K562 (cell line): ENCODE data around the gene CGNL1. TPM values are rescaled to one million over a fixed set of nuclear protein-coding genes. Genes with fewer than 3 reads are reported as not detected.

ENCODE experiments used
- ATAC-seq: fragments of 200-7000 bp; cut with Tn5 transposase; 3 replicates; pipeline ENCODE4 v1.9.1; 2020; ENCODE audit warnings: moderate library complexity
- BruUV-seq: library from RNA; stranded (reverse); fragments of 400-500 nt; replicated peaks from 2 replicates; lab custom pipeline; 2021; lab: Mats Ljungman, UMichigan
- CTCF ChIA-PET: fragments of 300-600 bp; formaldehyde crosslinking; extraction: SDS; loops from one replicate; lab custom pipeline; 2021; ENCODE audit warnings: low intra/inter-chr PET ratio; lab: Yijun Ruan, JAX
- POLR2A ChIA-PET: fragments of 300-600, 350-650 bp; sonication (Branson Sonifier 250); formaldehyde crosslinking; extraction: SDS; loops from one replicate; lab custom pipeline; 2021; ENCODE audit warnings: antibody characterized with exemption, inconsistent platforms; lab: Yijun Ruan, JAX
- DNase-seq, 4 experiments: peaks; one replicate each; pipeline versions ENCODE4 v3.0.0 to v3.0.0-alpha.2; 2011 to 2018; ENCODE audit warnings: low spot score in 3 of 4, mixed read lengths in 3 of 4; ENCODE audit errors: extremely low read depth in 1 of 4
- FAIRE-seq: peaks from 2 replicates; lab custom pipeline; 2011; peaks lifted over from hg19 to GRCh38; lab: Jason Lieb, UNC
- H2AFZ ChIP-seq: 2 replicates; pipeline ENCODE4 v1.6.0; 2011; ENCODE audit warnings: low read depth, low read length, control low read depth, inconsistent platforms
- H3K27ac ChIP-seq: fragments of 200-600 bp; 3 replicates; pipeline ENCODE4 v1.8.0; 2011; ENCODE audit warnings: low read depth, mild to moderate bottlenecking, control low read depth, inconsistent platforms, low read length, moderate library complexity, mixed read lengths; ENCODE audit errors: extremely low read depth
- H3K27me3 ChIP-seq, 2 experiments: fragments of 300-600 bp in 1 of 2; 2 replicates in 1 of 2; 3 replicates in 1 of 2; pipeline versions ENCODE4 v1.6.0 to v1.8.0; 2011; ENCODE audit warnings: inconsistent platforms in 2 of 2, low read length in 2 of 2, mild to moderate bottlenecking in 1 of 2, mixed read lengths in 1 of 2, moderate library complexity in 1 of 2; ENCODE audit not compliant: control insufficient read depth in 2 of 2, insufficient read depth in 2 of 2
- H3K36me3 ChIP-seq: fragments of 300-600 bp; 3 replicates; pipeline ENCODE4 v1.8.0; 2011; ENCODE audit warnings: mild to moderate bottlenecking, low read length, inconsistent platforms; ENCODE audit not compliant: control insufficient read depth, insufficient read depth
- H3K4me1 ChIP-seq, 2 experiments: fragments of 200-600 bp in 1 of 2; replicated peaks in 1 of 2; 2 replicates in 1 of 2; 3 replicates in 1 of 2; pipeline versions ENCODE4 v1.5.1 to v1.8.0; 2011; ENCODE audit warnings: inconsistent platforms in 2 of 2, low read length in 2 of 2, mild to moderate bottlenecking in 1 of 2, mixed read lengths in 1 of 2, moderate library complexity in 1 of 2; ENCODE audit not compliant: control insufficient read depth in 2 of 2, insufficient read depth in 2 of 2
- H3K4me2 ChIP-seq: 2 replicates; pipeline ENCODE4 v1.6.1; 2011; ENCODE audit warnings: low read length, control low read depth, inconsistent platforms, mixed read lengths; ENCODE audit not compliant: insufficient read depth
- H3K4me3 ChIP-seq: fragments of 200-600 bp; sonication (generic), shearing (Covaris generic); 2 replicates; pipeline ENCODE4 v1.5.1; 2016; ENCODE audit warnings: control low read depth, inconsistent platforms
- H3K79me2 ChIP-seq: fragments of 200-600 bp; 3 replicates; pipeline ENCODE4 v1.8.0; 2011; ENCODE audit warnings: low read length, inconsistent platforms; ENCODE audit not compliant: control insufficient read depth, insufficient read depth
- H3K9ac ChIP-seq, 2 experiments: 2 replicates each; pipeline versions ENCODE4 v1.6.0 to v1.6.1; 2011; ENCODE audit warnings: low read depth in 2 of 2, low read length in 2 of 2, control low read depth in 1 of 2, inconsistent platforms in 1 of 2, mild to moderate bottlenecking in 1 of 2, mixed read lengths in 1 of 2; ENCODE audit not compliant: insufficient read depth in 1 of 2
- H3K9me1 ChIP-seq: one replicate; pipeline ENCODE4 v1.6.0; 2011; ENCODE audit warnings: inconsistent platforms, mild to moderate bottlenecking, low read length, moderate library complexity; ENCODE audit not compliant: control insufficient read depth, insufficient read depth
- H3K9me3 ChIP-seq: replicated peaks from 2 replicates; pipeline ENCODE4 v1.5.1; 2011; ENCODE audit warnings: low read depth, low read length, inconsistent platforms; ENCODE audit not compliant: control insufficient read depth, insufficient read depth
- H4K20me1 ChIP-seq: replicated peaks from 2 replicates; pipeline ENCODE4 v1.6.1; 2011; ENCODE audit warnings: low read length, inconsistent platforms, mixed read lengths; ENCODE audit not compliant: control insufficient read depth, insufficient read depth
- CHD1 ChIP-seq: fragments of 200-600 bp; sonication (generic); IDR thresholded peaks from one replicate; pipeline ENCODE4 v1.6.1; 2012; ENCODE audit warnings: mild to moderate bottlenecking, moderate library complexity, low read length, inconsistent platforms
- E2F3 ChIP-seq: fragments of 250-450 bp; sonication (Bioruptor Pico); IDR thresholded peaks from 2 replicates; pipeline ENCODE4 v1.4.0; 2020; ENCODE audit warnings: mild to moderate bottlenecking
- L3MBTL2 ChIP-seq: fragments of 450-650 bp; IDR thresholded peaks from 2 replicates; pipeline ENCODE4 v1.6.1; 2016; ENCODE audit warnings: mild to moderate bottlenecking, moderate library complexity
- MYC ChIP-seq, 2 experiments: fragments of 250-450 bp in 1 of 2; sonication (Bioruptor Pico) in 1 of 2; IDR thresholded peaks; 2 replicates each; pipeline versions ENCODE4 v1.5.1 to v1.6.1; 2012 to 2021; ENCODE audit warnings: low read depth in 2 of 2, borderline replicate concordance in 1 of 2, improper control_type of control experiment in 1 of 2, low read length in 1 of 2, mild to moderate bottlenecking in 1 of 2, moderate library complexity in 1 of 2
- PYGO2 ChIP-seq: fragments of 450-650 bp; IDR thresholded peaks from 2 replicates; pipeline ENCODE4 v1.6.1; 2016; ENCODE audit warnings: mild to moderate bottlenecking, missing genetic modification characterization, moderate library complexity, missing compliant biosample characterization
- RB1 ChIP-seq: fragments of 450-650 bp; IDR thresholded peaks from 2 replicates; pipeline ENCODE4 v1.6.1; 2017; ENCODE audit warnings: low read depth, mild to moderate bottlenecking
- TAF9B ChIP-seq: fragments of 450-650 bp; IDR thresholded peaks from 2 replicates; pipeline ENCODE4 v1.6.1; 2018; ENCODE audit warnings: mild to moderate bottlenecking; ENCODE audit not compliant: partially characterized antibody
- TARDBP ChIP-seq: fragments of 450-650 bp; IDR thresholded peaks from 2 replicates; pipeline ENCODE4 v1.6.1; 2016
- TCF3 ChIP-seq: sonication (generic); formaldehyde crosslinking; IDR thresholded peaks from 2 replicates; pipeline ENCODE4 v1.4.0; 2020; ENCODE audit warnings: mild to moderate bottlenecking, missing genetic modification reagents
- TCFL5 ChIP-seq: fragments of 250-450 bp; sonication (Bioruptor Pico); conservative IDR thresholded peaks from 2 replicates; pipeline ENCODE4 v1.6.1; 2021; ENCODE audit warnings: mild to moderate bottlenecking, moderate library complexity, matching md5 sums
- ZC3H11A ChIP-seq: IDR thresholded peaks from 2 replicates; pipeline ENCODE4 v1.6.1; 2012; ENCODE audit warnings: low read depth, low read length, improper control_type of control experiment
- ZFPM2 ChIP-seq: fragments of 250-450 bp; sonication (Bioruptor Pico); IDR thresholded peaks from 2 replicates; pipeline ENCODE4 v1.5.1; 2022; ENCODE audit warnings: mild to moderate bottlenecking
- ZNF165 ChIP-seq: fragments of 250-450 bp; sonication (Bioruptor Pico); IDR thresholded peaks from 2 replicates; pipeline ENCODE4 v1.4.0; 2020; ENCODE audit warnings: borderline replicate concordance
- ZNF707 ChIP-seq: fragments of 250-450 bp; sonication (Bioruptor Pico); conservative IDR thresholded peaks from 2 replicates; pipeline ENCODE4 v1.8.0; 2022; ENCODE audit warnings: inconsistent platforms, mild to moderate bottlenecking, moderate library complexity
- WGBS: fragments of 100-300 bp; shearing (Covaris generic); methylation state at CpG from one replicate; pipeline ENCODE4 v1.1.6; 2016; ENCODE audit warnings: low coverage, mixed read lengths; ENCODE audit not compliant: insufficient coverage; ENCODE audit errors: missing lambda C conversion rate; 5-methylcytosine and 5-hydroxymethylcytosine counted together
- in situ Hi-C: fragments of 300-500 bp; cut with MboI; formaldehyde crosslinking; loops from 4 replicates; pipeline ENCODE4 v1.15.0; 2018; ENCODE audit warnings: inconsistent platforms, mixed read lengths
- intact Hi-C: fragments of 100-400 bp; cut with micrococcal nuclease; formaldehyde crosslinking; loops from 2 replicates; pipeline ENCODE4 v1.14.2; 2022
- polyA plus RNA-seq, 8 experiments: library from polyadenylated mRNA; depleted of rRNA in 4 of 8; stranded (reverse) in 5 of 8; unstranded in 3 of 8; fragments of >200 nt; fragmentation: Nextera tagmentation in 2 of 8; fragmentation: Illumina TruSeq in 1 of 8; extraction: Ambion mirVana in 2 of 8; extraction: Trizol in 1 of 8; gene quantifications; 2 replicates each; pipeline versions ENCODE4 v1.2.1 to v1.2.3, GENCODE V29; 2011 to 2014; ENCODE audit warnings: inconsistent platforms in 1 of 8, missing spikeins in 1 of 8
- total RNA-seq, 7 experiments: library from RNA; depleted of rRNA in 6 of 7; stranded (reverse); fragments of >200 nt in 6 of 7; fragmentation: Illumina TruSeq in 2 of 7; extraction: Trizol in 2 of 7; gene quantifications; 2 replicates each; pipeline versions ENCODE4 v1.2.1 to v1.2.3, GENCODE V29; 2011 to 2021; ENCODE audit warnings: low replicate concordance in 1 of 7
- TF ChIP-seq, protein P1 (sequence below): sonication (generic); formaldehyde crosslinking; IDR thresholded peaks from 2 replicates; pipeline ENCODE4 v1.8.1; 2023; ENCODE audit warnings: mild to moderate bottlenecking, missing genetic modification reagents
- TF ChIP-seq, protein P2 (sequence below): fragments of 450-650 bp; formaldehyde crosslinking; IDR thresholded peaks from 2 replicates; pipeline ENCODE4 v1.4.0; 2022; ENCODE audit warnings: missing genetic modification characterization
- TF ChIP-seq, protein P3 (sequence below), 2 experiments: IDR thresholded peaks; 2 replicates each; pipeline ENCODE4 v1.6.1; 2012; ENCODE audit warnings: improper control_type of control experiment in 2 of 2, low read depth in 2 of 2, low read length in 2 of 2, borderline replicate concordance in 1 of 2

Gene CGNL1
- total and polyA plus RNA-seq, 9 of the 15 experiments (the other 6 are each of a cell fraction or from before 2014, with no cell fraction given): 0.01 to 0.07 TPM; not detected in 7

- 0% methylated on average over 2 of the region's 2 CpGs for WGBS
- ATAC-seq: no peak
Measured at GRCh38 chr15:57422113-57422754, 45.9 kb downstream of the CGNL1 start.

More at GRCh38 chr15:57422113-57422754, 45.9 kb downstream of the CGNL1 start:
- ChIA-PET CTCF (no interaction called here), POLR2A (no interaction called here)
- H3K9me1 ChIP-seq: no peaks in the 10 kb centered on the region
- DNase-seq (no peak), FAIRE-seq (no peak)
- no peak overlapping the region for H2AFZ ChIP-seq
- H3K27me3 ChIP-seq: peaks cover 21 to 33% of the 10 kb centered on the region in 2 experiments; a peak in 4 of 5 replicates
- H3K27ac ChIP-seq: no peak overlapping the region
- H3K9me3 ChIP-seq: no peaks in the 10 kb centered on the region
- H3K9ac ChIP-seq: no peak overlapping the region
- H3K4me3 ChIP-seq: no peak overlapping the region
- no peaks in the 10 kb centered on the region; a peak in 1 of 5 replicates for H3K4me1 ChIP-seq
- no peaks in the 10 kb centered on the region for H4K20me1 ChIP-seq
- H3K36me3 ChIP-seq: no peaks in the 10 kb centered on the region
- no peaks in the 10 kb centered on the region for H3K79me2 ChIP-seq
- intact Hi-C loops: no loop called here
- no peak for TF ChIP-seq ZC3H11A
- no peak for TF ChIP-seq TAF9B
- TF ChIP-seq TCF3: no peak
- TF ChIP-seq, protein P1, sequence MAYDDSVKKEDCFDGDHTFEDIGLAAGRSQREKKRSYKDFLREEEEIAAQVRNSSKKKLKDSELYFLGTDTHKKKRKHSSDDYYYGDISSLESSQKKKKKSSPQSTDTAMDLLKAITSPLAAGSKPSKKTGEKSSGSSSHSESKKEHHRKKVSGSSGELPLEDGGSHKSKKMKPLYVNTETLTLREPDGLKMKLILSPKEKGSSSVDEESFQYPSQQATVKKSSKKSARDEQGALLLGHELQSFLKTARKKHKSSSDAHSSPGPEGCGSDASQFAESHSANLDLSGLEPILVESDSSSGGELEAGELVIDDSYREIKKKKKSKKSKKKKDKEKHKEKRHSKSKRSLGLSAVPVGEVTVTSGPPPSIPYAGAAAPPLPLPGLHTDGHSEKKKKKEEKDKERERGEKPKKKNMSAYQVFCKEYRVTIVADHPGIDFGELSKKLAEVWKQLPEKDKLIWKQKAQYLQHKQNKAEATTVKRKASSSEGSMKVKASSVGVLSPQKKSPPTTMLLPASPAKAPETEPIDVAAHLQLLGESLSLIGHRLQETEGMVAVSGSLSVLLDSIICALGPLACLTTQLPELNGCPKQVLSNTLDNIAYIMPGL (CRISPR knock-in tag): no peak
- TF ChIP-seq RB1: no peak
- TF ChIP-seq CHD1: no peak
- TF ChIP-seq E2F3: no peak
- no peak for TF ChIP-seq ZNF707 (CRISPR knock-in tag)
- TF ChIP-seq ZFPM2 (CRISPR knock-in tag): no peak
- TF ChIP-seq, protein P2, sequence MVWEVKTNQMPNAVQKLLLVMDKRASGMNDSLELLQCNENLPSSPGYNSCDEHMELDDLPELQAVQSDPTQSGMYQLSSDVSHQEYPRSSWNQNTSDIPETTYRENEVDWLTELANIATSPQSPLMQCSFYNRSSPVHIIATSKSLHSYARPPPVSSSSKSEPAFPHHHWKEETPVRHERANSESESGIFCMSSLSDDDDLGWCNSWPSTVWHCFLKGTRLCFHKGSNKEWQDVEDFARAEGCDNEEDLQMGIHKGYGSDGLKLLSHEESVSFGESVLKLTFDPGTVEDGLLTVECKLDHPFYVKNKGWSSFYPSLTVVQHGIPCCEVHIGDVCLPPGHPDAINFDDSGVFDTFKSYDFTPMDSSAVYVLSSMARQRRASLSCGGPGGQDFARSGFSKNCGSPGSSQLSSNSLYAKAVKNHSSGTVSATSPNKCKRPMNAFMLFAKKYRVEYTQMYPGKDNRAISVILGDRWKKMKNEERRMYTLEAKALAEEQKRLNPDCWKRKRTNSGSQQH (CRISPR knock-in tag): no peak
- TF ChIP-seq TARDBP: no peak
- no peak for TF ChIP-seq TCFL5 (CRISPR knock-in tag)
- no peak for TF ChIP-seq MYC (IDR thresholded peaks at IDR 0.05; ENCODE audit: low read depth, low read length)
- TF ChIP-seq MYC (CRISPR knock-in tag; IDR thresholded peaks at IDR 0.05; ENCODE audit: borderline replicate concordance, low read depth): no peak
- TF ChIP-seq ZNF165 (CRISPR knock-in tag): no peak
- TF ChIP-seq, protein P3, sequence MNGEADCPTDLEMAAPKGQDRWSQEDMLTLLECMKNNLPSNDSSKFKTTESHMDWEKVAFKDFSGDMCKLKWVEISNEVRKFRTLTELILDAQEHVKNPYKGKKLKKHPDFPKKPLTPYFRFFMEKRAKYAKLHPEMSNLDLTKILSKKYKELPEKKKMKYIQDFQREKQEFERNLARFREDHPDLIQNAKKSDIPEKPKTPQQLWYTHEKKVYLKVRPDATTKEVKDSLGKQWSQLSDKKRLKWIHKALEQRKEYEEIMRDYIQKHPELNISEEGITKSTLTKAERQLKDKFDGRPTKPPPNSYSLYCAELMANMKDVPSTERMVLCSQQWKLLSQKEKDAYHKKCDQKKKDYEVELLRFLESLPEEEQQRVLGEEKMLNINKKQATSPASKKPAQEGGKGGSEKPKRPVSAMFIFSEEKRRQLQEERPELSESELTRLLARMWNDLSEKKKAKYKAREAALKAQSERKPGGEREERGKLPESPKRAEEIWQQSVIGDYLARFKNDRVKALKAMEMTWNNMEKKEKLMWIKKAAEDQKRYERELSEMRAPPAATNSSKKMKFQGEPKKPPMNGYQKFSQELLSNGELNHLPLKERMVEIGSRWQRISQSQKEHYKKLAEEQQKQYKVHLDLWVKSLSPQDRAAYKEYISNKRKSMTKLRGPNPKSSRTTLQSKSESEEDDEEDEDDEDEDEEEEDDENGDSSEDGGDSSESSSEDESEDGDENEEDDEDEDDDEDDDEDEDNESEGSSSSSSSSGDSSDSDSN (IDR thresholded peaks at IDR 0.05; ENCODE audit: borderline replicate concordance in 1 of 2, low read depth in 2 of 2, low read length in 2 of 2): no peak
- no peak for TF ChIP-seq PYGO2 (tag)
- no peak for TF ChIP-seq L3MBTL2
- BruUV-seq: no TSS peak
- no peak overlapping the region for H3K4me2 ChIP-seq
- in situ Hi-C loops: no loop called here
